HG03558 (cell line): ENCODE measurements around the gene MRPL21.

Source experiments
- ATAC-seq: cut with Tn5 transposase; IDR thresholded peaks from one replicate; pipeline ENCODE4 v1.9.1; 2021; ENCODE audit warnings: moderate number of reproducible peaks; ENCODE audit not compliant: unreplicated experiment; ENCODE audit errors: extremely low read depth

MRPL21 gene

DNA sequence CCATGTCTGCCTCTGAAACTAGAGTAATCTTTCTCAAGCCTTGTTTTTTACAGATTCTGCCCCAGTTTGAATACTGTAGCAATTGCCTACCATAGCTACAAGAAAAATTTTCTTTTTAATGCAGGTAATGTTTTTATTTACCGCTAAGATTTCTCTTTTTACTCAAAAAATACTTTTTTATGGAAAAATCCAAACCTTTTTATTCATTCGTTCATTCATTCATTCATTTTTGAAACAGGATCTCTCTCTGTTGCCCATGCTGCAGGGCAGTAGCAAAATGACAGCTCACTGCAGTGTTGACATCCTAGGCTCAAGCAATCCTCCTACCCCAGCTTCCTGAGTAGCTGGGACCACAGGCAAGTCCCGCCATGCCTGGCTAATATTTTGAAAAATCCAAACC is 59.3 kb downstream of the MRPL21 start:
- no peak for ATAC-seq

DNA sequence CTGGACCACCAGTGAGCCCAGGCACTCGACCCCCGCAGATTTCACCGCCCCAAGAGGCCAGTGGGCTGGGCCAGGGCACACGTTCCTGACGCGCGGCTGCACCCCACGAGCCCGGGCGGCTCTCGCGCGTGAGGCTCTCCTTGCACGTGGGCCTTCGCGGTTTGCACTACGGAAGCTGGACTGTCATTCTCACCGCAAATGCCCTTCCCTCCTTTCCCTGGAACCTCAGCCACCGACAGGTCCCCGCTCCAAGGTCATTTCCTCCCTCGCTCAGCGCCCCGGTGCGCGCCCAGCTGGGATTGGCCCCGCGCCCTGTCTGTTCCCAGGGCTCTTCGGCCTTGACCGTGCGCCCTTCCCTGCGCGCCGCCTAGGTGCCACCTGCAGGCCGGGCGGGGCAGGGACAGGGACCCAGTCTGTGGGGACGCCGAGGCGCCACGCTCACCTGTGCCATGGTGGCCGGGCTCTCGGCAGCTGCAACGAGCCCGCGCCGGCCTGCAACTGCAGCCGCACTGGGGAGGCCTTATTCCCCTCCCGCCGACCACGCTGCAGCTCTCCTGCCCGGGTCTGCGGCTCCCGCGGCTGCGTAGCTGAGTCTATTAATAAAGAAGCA is 59.8 kb downstream of the MRPL21 start:
- ATAC-seq: no peak

DNA sequence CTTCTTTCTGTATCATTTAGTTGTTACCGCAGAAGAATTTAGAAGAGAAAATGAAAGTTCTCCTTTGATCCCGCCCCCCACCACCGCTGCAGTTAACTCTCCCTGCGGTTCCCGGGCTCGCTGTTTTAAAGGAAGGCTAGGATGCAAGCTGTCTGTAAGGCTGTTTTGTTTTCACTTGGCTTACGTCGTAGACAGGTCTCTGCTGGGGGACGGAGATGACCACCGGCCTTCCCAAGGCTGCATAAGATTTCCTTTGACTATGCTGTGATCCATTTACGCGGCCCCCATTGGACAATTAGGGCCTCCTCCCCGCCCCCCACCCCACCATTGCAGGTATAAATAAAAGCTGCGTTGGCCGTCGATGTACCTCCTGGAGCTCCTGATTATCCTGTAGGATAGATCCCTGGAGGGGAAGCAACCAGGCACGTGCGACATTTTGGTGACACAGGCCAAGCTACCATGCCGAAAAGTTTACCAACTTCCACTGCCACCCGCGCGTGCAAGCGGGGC is 60.5 kb downstream of the MRPL21 start:
- no peak for ATAC-seq

DNA sequence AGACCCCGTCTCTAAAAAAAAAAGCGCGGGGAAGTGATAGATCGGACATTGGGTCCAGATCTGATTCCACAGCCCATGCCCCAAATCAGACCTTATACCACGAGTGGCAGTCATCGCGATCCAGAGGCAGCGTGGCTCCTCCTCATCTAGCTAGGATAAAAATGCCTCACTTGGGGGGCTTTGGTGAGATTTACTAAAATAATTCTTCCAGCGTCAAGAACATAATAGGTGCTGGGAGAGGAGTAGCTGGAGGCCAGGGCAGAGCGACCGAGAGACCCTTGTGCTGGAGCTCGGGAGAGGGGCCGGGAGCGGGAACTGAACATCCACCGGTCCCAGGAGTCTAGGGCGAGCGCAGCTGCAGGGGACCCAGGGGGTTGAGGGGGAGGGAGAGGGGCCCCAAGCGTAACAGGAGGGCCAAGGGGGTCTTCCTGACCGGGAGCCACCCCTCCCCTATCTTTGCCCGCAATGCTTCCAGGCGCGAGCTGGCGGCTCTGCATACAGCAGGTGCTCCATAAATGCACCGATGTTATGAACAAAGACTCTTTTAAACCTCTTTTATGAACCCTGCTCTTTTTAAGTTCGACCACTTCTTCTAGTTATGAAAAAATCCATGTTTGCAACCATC is 61.1 kb downstream of the MRPL21 start:
- ATAC-seq: no peak

DNA sequence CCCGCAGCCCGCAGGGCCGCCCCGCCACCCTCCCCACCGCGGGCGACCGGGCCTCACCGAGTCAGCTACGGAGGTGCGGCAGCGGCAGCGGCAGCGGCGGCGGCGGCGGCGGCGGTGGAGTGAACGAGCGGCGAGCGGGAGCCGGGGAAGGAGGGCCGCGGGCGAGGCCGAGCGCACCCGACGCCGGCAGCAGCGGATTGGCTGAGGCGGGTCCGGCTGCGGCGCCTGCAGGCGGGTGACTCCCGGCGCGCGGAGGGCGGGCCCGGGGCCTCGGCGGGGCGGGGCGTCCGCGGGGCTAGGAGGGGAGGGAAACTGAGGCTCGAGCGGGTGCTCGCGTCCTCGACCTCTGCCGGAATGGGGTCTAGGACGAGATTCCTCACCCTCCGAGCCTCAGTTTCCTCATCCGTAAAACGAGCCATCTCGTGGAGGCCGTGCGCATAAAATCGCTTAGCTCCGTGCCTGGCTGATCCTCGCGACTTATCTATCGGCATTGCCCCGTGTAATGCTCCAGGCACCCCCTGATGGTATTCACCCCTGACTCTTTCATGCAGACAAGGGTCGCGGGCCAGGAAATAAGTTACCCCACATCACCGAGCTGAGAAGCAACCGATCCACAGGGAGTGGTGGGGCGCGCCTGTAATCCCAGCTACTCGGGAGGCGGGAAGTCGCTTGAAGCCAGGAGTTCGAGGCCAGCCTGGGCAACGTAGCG is 61.8 kb downstream of the MRPL21 start, which contains the start of gene CPT1A:
CPT1A (minus strand) TSS at position 199 of the 709 bp plus-strand sequence. CDS start 26,442 bp downstream, outside the sequence.
- no peak for ATAC-seq
